MM.1S (cell line): ENCODE data around the gene MGAT4D.

Experiments
- DNase-seq: peaks from one replicate; pipeline ENCODE4 v3.0.0-alpha.2; 2015
- H2AFZ ChIP-seq: fragments of 300-600 bp; sonication (generic); 2 replicates; pipeline ENCODE4 v1.6.0; 2016; ENCODE audit warnings: antibody characterized with exemption, low read length
- H3F3A ChIP-seq: fragments of 300-600 bp; sonication (generic); 2 replicates; pipeline ENCODE4 v1.6.1; 2016; ENCODE audit warnings: mild to moderate bottlenecking, antibody characterized with exemption, low read length, moderate library complexity, mixed read lengths; ENCODE audit not compliant: insufficient read depth
- H3K27ac ChIP-seq: fragments of 300-600 bp; sonication (generic); 2 replicates; pipeline ENCODE4 v1.5.1; 2016; ENCODE audit warnings: mild to moderate bottlenecking, low read length
- H3K27me3 ChIP-seq: fragments of 300-600 bp; sonication (generic); replicated peaks from 2 replicates; pipeline ENCODE4 v1.6.0; 2016; ENCODE audit warnings: low read length; ENCODE audit not compliant: insufficient read depth
- H3K36me3 ChIP-seq: fragments of 300-600 bp; sonication (generic); replicated peaks from 2 replicates; pipeline ENCODE4 v1.6.1; 2016; ENCODE audit warnings: mild to moderate bottlenecking, low read length, mixed read lengths; ENCODE audit not compliant: insufficient read depth
- H3K4me1 ChIP-seq: fragments of 300-600 bp; sonication (generic); 2 replicates; pipeline ENCODE4 v1.6.1; 2016; ENCODE audit warnings: low read length, mixed read lengths
- H3K4me2 ChIP-seq: fragments of 300-600 bp; sonication (generic); 2 replicates; pipeline ENCODE4 v1.6.0; 2016; ENCODE audit warnings: low read depth, low read length
- H3K4me3 ChIP-seq: fragments of 300-600 bp; sonication (generic); 2 replicates; pipeline ENCODE4 v1.5.1; 2016; ENCODE audit warnings: low read length, mixed read lengths
- H3K79me2 ChIP-seq: fragments of 300-600 bp; sonication (generic); 2 replicates; pipeline ENCODE4 v1.6.1; 2016; ENCODE audit warnings: mixed run types, low read length, mixed read lengths
- H3K9ac ChIP-seq: fragments of 300-600 bp; sonication (generic); 2 replicates; pipeline ENCODE4 v1.6.1; 2016; ENCODE audit warnings: low read length, mixed read lengths
- H3K9me2 ChIP-seq: fragments of 300-600 bp; sonication (generic); replicated peaks from 2 replicates; pipeline ENCODE4 v1.6.1; 2016; ENCODE audit warnings: mild to moderate bottlenecking, low read length, mixed read lengths; ENCODE audit not compliant: insufficient read depth
- H3K9me3 ChIP-seq: fragments of 300-600 bp; sonication (generic); replicated peaks from 2 replicates; pipeline ENCODE4 v1.6.1; 2016; ENCODE audit warnings: mild to moderate bottlenecking, low read length, mixed read lengths; ENCODE audit not compliant: insufficient read depth
- H4K20me1 ChIP-seq: fragments of 300-600 bp; sonication (generic); 2 replicates; pipeline ENCODE4 v1.6.1; 2016; ENCODE audit warnings: mild to moderate bottlenecking, low read length, moderate library complexity, mixed read lengths; ENCODE audit not compliant: insufficient read depth
- CTCF ChIP-seq: fragments of 300-600 bp; sonication (generic); IDR thresholded peaks from 2 replicates; pipeline ENCODE4 v1.5.1; 2016; ENCODE audit warnings: antibody characterized with exemption, low read length, mixed read lengths
- EZH2 ChIP-seq: fragments of 300-600 bp; sonication (generic); optimal IDR thresholded peaks from 2 replicates; pipeline ENCODE3; 2017; ENCODE audit warnings: low read depth, mild to moderate bottlenecking, antibody characterized with exemption, low read length, mixed read lengths
- EZH2phosphoT487 ChIP-seq: fragments of 300-600 bp; sonication (generic); IDR thresholded peaks from 2 replicates; pipeline ENCODE4 v1.6.1; 2018; ENCODE audit warnings: antibody characterized with exemption, low read length

Gene MGAT4D

GRCh38 chr4:140497747-140498636 lies at the start of gene MGAT4D:
Gene MGAT4D, minus strand, starts transcription at chr4:140498293. Its CDS starts 71 bp downstream, at chr4:140498222.
- Histone ChIP-seq H3K4me2 (no peak within 1 kb of the TSS), H3K9ac (no peak within 1 kb of the TSS), H3K9me2 (no peaks in the 10 kb centered on the region), H2AFZ (no peak within 1 kb of the TSS), H3K27me3 (no peaks in the 10 kb centered on the region), H3K79me2 (no peaks in the 10 kb centered on the region), H3F3A (no peaks in the 10 kb centered on the region), H3K9me3 (no peaks in the 10 kb centered on the region), H3K4me3 (no peak within 1 kb of the TSS), H3K4me1 (no peaks in the 10 kb centered on the region), H3K36me3 (no peaks in the 10 kb centered on the region), H4K20me1 (no peaks in the 10 kb centered on the region), H3K27ac (no peak within 1 kb of the TSS)
- DNase-seq, result no peak
- TF ChIP-seq CTCF, result no peak
- TF ChIP-seq EZH2, result no peak
- no peak for TF ChIP-seq EZH2phosphoT487

- Histone ChIP-seq H3K27ac (no peak overlapping the region), H3K27me3 (no peaks in the 10 kb centered on the region), H3K4me2 (no peak overlapping the region), H3F3A (no peaks in the 10 kb centered on the region), H3K4me3 (no peak overlapping the region), H3K4me1 (no peaks in the 10 kb centered on the region), H2AFZ (no peak overlapping the region), H3K36me3 (no peaks in the 10 kb centered on the region), H3K9me2 (no peaks in the 10 kb centered on the region), H3K9ac (no peak overlapping the region), H3K9me3 (no peaks in the 10 kb centered on the region), H4K20me1 (no peaks in the 10 kb centered on the region), H3K79me2 (no peaks in the 10 kb centered on the region)
- no peak for DNase-seq
- TF ChIP-seq CTCF, result no peak
- no peak for TF ChIP-seq EZH2phosphoT487
- no peak for TF ChIP-seq EZH2
These were observed 35.9 kb upstream of the MGAT4D start for GRCh38 chr4:140533951-140534480.

GRCh38 chr4:140529434-140529833 lies 31.3 kb upstream of the MGAT4D start:
- Histone ChIP-seq H3F3A (no peaks in the 10 kb centered on the region), H4K20me1 (no peaks in the 10 kb centered on the region), H3K27ac (no peak overlapping the region), H3K9me3 (no peaks in the 10 kb centered on the region), H3K4me3 (no peak overlapping the region), H3K79me2 (no peaks in the 10 kb centered on the region), H3K9me2 (no peaks in the 10 kb centered on the region), H3K9ac (no peak overlapping the region), H3K27me3 (no peaks in the 10 kb centered on the region), H3K4me1 (no peaks in the 10 kb centered on the region), H2AFZ (no peak overlapping the region), H3K4me2 (no peak overlapping the region), H3K36me3 (no peaks in the 10 kb centered on the region)
- no peak for TF ChIP-seq CTCF
- TF ChIP-seq EZH2, result no peak
- DNase-seq, result no peak
